ENCODE results near the gene CKAP5.
"Not testable (repeated sequence)": the region's sequence is repeated elsewhere in the genome, so short reads cannot be mapped to it uniquely, and the experiment has no call there.

Gene CKAP5

DNA sequence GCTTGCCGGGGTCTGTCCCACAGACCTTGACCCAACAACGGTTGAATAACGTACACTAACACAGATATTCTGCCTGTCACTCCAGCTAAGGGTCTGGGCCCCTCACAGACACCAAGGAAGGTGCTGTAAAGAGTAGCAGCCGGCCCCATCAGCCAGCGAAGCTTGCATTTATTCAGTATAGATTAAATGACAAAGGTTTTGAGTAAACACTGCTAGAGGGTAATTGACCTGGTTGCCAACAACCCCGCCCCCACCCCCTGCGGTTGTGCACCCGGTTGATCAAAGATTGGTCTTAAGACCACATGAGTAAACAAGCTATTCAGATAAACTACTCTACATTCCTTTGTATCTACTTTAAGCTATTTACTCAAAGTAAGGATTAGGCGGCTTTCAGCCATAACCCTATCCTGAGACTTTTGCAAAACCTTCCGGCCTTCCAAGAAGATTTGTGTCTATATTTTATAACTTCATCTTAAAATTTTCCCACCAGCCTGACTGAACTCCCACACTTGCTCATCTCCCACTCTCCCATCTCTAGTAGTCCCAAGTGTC, 4.8 kb upstream of the CKAP5 start:
- DNase-seq: no peak

DNA sequence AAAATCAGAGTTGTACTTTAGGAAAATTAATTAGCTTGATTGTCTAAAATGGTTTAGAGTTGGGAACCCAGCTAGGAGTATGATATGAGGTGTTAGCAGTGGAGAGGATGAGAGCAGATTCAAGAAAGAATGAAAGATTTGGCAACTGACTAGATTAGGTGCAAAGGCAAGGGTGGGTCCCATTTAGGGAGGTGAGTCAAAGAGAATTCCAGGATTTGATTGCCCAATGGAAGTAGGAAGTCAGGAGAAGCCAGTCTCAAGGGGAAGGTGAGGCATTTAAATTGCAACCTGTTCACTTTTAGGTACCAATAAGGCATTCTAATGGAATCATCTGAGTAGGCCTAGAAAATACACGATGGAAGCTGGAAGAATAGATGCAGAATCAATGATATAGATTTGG, 3.6 kb upstream of the CKAP5 start:
- no peak for DNase-seq

DNA sequence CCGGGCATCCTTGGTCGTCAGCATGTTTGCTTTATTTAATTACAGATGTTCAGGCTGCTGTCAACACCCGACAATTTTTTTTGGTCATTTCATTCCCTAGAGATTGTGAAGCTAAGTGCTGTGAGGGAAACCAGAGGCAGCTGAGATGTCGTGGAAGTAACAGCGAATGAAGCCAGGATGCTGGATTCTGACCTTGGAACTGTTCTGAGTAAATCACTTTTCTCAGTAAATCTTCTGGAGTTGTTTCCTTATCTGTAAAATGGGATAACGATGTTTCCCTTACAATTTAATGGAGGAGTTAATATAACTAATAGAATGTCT, 390 bp upstream of the CKAP5 start:
- DNase-seq: no peak

DNA sequence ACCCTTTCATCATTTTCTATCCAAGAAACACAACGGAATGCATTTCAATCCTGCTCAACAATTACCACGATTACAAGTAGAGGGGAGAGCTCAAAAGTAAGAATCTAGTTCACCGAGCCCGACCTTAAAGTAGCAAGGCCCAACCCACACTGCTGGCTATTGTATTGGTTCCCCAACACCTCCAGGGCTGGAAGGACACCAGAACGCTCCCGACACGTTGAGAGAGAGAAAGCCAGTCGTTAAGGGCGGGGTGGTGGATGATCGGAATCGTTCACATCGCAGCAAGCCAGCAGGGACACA, 690 bp downstream of the CKAP5 start:
- DNase-seq: no peak

DNA sequence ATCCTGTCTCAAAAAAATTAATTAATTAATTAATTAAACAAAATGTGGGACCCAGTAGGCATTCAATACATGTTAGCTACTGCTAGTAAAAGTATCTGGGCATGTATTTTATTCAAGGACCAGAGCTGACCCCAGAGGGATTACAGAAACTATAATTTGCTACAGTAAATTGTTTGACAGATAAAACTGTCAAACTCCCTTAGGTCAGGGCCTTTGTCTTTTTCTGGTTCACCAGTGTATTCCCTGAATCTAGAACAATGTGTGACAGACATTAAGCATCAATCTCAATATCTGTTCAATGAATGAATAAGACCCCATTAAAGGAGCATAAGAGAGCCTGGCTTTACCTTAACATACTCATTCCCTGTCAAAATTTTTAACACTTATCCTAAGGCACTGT, 6.0 kb downstream of the CKAP5 start:
- DNase-seq: no peak

DNA sequence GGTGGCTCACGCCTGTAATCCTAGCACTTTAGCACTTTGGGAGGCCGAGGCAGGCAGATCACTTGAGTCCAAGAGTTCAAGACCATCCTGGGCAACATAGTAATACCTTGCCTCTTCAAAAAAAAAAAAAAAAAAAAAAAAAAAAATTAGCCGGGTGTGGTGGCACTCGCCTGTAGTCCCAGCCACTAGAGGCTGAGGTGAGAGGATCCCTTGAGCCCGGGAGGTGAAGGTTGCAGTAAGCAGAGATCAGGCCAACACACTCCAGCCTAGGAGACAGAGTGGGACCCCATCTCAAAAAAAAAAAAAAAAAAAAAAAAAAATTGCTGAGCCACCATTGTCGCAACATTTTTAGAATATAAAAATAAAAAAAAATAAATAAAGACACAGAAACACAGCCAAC, 7.6 kb downstream of the CKAP5 start:
- no peak for DNase-seq

DNA sequence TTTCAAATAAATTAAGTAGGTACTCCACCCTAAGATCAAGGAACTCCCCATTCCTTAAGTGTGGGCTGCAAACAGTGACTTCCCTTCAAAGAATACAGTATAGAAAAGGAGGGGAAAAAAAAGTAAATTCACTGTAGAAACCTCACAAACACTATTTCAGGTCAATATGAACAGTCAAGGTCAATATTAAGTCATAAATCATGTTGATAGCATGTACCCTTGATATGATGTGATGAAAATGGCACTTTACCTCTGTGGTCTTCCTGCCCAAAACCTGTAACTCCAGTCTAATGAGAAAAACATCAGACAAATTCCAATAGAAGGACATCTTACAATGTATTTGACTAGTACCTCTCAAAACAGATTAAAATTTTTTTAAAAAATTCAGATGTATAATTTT, 8.2 kb downstream of the CKAP5 start:
- DNase-seq: no peak

- no peak for DNase-seq
Measured at GRCh38 chr11:46836870-46837269, 9.2 kb downstream of the CKAP5 start.

DNA sequence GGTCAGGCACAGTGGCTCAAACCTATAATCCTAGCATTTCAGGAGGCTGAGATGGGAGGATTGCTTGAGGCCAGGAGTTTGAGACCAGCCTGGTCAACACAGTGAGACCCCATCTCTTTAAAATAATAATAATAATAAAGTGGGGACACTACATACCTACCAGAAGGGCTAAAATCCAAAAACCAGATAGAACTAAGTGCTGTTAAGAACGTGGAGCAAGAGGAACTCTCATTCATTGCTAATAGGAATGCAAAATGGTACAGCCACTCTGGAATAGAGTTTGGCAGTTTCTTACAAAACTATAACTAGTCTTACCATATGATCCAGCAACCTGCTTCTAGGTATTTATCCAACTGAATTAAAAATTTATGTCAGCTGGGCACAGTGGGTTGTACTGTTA, 9.6 kb downstream of the CKAP5 start:
- no peak for DNase-seq

- DNase-seq: no peak
Measured at GRCh38 chr11:46835897-46836296, 10.2 kb downstream of the CKAP5 start.

- DNase-seq: no peak
Measured at GRCh38 chr11:46834821-46835220, 11.3 kb downstream of the CKAP5 start.

DNA sequence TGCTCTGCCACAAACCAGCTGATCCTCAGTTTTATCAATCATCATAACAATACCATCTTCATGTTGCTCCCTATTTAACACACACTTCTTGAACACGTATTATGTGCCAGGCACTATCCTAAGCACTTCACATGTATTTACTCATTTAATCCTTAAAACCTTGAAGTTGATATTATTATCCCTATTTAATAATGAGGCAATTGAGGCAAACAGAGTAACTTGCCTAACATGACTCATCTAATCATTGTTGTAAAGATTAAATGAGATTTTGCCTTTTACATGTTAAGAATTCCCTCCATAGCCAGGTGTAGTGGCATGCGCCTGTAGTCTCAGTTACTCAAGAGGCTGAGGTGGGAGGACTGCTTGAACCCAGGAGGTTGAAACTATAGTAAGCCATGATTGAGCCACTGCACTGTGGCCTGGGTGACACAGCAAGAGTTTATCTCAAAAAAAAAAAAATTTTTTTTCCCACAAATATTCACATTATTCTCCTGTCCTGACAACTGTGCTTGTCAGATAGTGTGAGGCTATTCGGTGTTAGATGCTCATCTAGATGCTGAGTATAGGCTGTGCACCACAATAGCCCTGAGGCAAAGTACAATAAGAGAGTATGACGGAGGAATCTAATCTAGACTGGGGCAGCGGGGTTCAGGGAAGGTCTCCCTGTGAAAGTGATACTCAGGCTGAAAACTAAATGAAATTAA, 13.4 kb downstream of the CKAP5 start:
- no peak for DNase-seq

DNA sequence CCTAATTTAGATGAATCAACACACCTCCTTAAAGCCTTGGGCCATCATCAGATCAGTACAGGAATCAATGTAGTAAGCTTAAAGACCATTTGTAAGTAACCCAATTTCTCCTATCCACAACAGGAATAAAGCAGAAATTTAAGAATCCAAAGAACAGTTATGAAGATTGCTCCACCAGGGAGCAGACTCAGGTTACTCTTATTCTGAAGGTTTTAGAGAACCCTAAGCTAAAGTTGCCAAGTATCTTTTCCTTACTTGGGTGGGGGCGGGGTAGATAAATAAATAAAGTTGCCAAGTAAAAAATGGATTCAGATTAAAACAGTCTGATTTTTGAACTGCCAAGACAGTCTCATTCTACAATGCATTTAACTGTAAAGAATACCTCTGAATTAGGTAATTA, 18.1 kb downstream of the CKAP5 start:
- DNase-seq: no peak

- peak; percentile 75 to 79 for DNase-seq
Measured at GRCh38 chr11:46826310-46827044, 19.6 kb downstream of the CKAP5 start.

DNA sequence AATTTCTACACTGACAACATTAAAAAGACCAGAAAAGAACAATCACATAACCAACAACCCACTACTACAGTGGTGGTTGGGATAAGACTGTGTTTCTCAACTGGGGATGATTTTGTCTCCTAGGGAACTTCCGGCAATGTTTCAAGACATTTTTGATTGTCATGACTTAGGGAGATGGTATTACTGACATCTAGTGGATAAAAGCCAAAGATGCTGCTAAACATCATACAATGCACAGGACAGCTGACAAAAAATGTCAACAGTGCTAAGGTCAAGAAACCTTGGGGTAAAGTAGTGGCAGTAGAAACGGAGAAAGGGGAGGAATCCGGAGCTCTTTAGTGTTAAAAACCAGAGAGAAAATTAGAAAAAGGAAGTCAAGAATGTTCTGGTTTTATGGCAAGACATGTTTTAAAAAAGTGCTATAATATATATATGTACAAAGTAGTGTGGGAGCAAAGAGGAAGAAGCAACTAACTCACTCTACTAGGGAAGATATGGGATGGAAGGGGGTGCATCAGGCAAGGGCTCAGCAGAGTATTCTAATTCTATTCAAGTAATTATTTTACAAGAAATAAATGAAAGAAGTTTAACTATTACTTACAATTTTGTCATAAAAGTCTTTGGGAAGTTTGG, 37.2 kb downstream of the CKAP5 start:
- no peak for DNase-seq

DNA sequence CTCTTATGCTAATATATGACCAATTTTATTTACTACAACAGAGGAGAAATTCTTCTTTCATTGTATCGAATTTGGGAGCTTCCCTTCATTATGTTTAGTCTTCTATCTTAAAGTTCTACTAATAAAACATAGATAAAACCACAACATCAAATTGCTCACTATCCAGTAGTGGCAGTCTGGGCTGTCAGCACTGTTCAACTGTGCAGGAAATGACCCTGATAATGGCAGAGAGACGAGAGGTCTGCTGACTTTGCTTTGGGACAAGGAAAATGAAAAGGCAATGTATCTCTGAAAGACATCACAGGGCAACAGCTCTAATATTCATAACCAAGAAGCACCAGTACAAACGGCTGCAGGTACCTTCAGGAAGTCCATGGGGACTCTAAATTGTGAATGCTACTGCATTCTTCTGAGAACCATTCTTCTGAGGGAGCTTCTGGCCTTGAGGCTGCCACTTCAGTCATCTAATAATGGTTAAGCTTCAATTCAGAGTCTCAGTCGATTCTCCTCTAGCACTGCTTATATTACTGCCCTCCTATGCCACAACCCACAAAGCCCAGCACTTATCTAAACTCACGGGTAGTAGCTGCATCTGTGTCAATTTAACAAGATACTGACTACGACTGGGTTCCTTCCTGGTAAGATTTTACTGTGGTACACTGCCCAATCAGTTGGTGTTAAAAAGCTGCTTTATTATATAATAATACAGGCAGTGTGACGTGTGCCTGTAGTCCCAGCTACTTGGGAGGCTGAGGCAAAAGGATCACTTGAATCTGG, 44.2 kb downstream of the CKAP5 start:
- DNase-seq: no peak

- DNase-seq: no peak
Measured at GRCh38 chr11:46800177-46800576, 45.9 kb downstream of the CKAP5 start.

GRCh38 chr11:46799725-46800124, 46.4 kb downstream of the CKAP5 start:
- not testable (repeated sequence) for DNase-seq

DNA sequence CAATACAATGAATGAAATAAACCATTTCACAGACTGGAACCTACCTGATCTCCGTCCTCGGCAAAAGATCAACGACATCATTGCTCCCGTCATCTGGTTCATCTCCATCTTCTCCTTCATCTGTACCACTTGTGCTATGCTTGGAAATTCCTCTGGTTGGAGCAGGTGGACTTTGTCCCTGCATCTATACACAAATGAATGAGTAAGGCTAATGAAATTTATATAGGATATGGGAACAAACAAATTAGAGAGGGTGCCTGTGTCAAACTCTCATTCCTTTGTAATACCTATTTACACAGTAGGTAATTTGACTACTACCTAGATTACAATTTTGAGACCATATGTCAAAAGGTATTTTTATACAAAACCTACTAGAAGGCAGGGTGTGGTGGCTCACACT, 67.7 kb downstream of the CKAP5 start:
- DNase-seq: no peak

DNA sequence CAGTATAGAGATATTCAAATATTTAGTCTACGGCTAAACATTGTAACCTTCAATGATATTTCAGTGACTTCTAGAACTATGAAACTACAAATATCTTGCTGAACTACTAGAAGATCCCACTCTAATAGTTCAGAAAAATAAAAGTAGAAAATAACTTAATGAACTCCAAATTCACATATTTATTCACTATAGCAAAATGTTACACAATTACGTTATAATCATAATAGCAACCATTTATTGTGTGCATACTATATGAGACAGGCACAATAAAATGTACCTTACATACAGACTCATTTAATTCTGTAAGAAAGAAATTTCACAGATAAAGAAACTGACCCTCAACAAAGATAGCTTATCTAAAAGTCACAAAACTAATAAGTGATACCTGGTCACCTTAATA, 69.2 kb downstream of the CKAP5 start:
- no peak for DNase-seq

DNA sequence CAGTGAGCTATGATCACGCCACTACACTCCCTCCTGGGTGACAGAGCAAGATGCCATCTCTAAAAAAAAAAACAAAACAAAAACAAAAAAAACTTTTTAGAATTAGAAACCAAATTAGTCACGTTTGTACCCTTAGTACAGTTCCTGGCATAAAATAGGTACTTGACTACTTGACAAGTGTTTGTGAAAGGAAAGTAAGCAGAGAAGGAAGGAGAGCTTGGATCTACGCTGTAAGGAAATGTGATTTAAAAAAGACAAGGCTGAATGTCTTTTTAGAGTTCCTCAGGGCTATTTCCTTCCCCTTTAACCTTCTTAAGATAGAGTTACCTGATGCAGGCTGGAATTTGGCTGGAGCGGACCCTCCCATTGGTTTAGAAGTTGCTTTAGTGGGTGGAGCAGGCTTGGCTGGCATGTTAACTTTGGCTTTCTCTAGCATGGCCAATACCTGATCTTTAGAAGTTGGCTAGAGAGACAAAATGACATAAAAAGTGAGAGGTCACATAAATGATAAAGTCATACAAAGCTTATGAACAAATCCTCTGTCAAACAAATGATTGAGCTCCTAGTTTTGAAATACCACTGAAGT, 76.4 kb downstream of the CKAP5 start:
- no peak for DNase-seq

DNA sequence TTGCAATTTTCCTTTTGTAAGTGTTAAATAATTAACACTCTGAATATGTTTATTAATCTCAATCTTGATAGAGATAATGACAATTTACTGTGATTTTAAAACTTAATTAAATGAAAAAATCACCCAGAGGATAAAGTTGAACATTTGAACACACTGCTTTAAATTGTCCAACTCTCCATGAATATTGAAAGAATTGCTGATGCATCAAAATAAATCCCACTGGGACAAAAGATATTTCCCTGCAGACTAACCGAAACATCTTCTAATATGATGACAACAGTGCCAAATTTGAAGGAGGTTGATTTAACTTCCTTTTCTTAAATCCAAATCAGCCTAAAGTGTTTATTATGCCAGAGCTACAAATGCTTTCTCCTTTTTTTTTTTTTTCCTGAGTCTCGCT, 79.4 kb downstream of the CKAP5 start:
- DNase-seq: no peak

GRCh38 chr11:46762248-46762647, 83.8 kb downstream of the CKAP5 start:
- DNase-seq: no peak
